ENCODE measurements around the gene ACAP1. TPM values are rescaled to one million over a fixed set of nuclear protein-coding genes. Genes with fewer than 3 reads are reported as not detected.
"Not testable (repeated sequence)": the region's sequence is repeated elsewhere in the genome, so short reads cannot be mapped to it uniquely, and the experiment has no call there.

ACAP1 gene
- total and polyA plus RNA-seq, 4 donors = 4.6 to 18.1 (median 13.8) TPM

DNA sequence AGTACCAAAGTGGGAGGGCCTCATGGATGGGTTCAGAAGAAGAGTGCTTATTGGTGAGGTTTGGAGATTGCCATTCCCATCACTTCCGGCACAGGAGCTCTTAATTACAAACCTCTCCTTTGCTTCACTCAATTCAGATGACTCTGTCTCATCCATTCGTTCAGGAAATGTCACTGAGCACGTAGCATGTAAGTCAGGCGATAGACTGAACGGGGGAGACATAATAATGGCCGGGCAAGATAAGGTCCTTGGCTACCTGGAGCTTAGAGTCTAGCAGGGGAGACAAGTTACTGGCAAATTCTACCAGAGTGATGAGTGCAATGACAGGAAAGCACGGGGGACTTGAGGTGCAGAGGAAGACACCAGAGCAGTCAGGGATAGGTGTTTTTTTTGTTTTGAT lies 29.6 kb downstream of the ACAP1 start:
- H3K4me3 ChIP-seq (ENCODE audit: low read depth, low read length); H3K27ac ChIP-seq (ENCODE audit: low read depth, low read length): not testable (repeated sequence)
- no CpG with 5 or more reads among the region's 7 CpGs for WGBS (ENCODE audit: insufficient coverage)

DNA sequence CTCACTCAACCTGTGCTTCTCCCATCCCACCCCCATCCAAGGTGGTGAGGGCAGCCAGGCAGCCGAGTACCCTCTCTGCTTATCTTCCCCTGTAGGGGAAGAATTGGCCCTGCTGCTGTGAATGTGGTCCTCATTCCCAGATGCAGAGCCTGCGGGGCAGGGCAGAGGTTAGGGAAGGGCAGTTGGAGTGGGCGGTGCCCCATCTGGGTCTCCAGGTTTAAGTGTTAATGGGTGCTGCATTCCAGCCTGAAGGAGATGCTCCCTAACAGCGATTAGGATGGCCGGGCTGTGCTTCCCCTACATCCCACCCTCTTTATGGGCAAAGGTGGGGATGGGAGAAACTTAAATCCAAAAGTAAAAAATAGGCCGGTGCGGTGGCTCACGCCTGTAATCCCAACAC lies 30.8 kb downstream of the ACAP1 start:
- 73% methylated on average over 2 of the region's 8 CpGs for WGBS (ENCODE audit: insufficient coverage)
- DNase-seq (ENCODE audit: low read depth in 4 of 6, low spot score in 6 of 6) = no peak
- H3K4me3 ChIP-seq (ENCODE audit: low read depth, low read length) = no peak overlapping the region
- no peaks in the 10 kb centered on the region for H3K9me3 ChIP-seq (ENCODE audit: control insufficient read depth, insufficient read depth, low read length)
- no peaks in the 10 kb centered on the region for H3K4me1 ChIP-seq (ENCODE audit: control insufficient read depth, insufficient read depth, low read length)
- H3K36me3 ChIP-seq (ENCODE audit: control insufficient read depth, insufficient read depth, low read length) = no peaks in the 10 kb centered on the region
- peaks cover 3% of the 10 kb centered on the region for H3K27me3 ChIP-seq (ENCODE audit: control insufficient read depth, insufficient read depth, low read length)
- H3K27ac ChIP-seq (ENCODE audit: low read depth, low read length) = no peak overlapping the region

More for the DNA sequence above, 29.6 kb downstream of the ACAP1 start:
- not testable (repeated sequence) for H3K9me3 ChIP-seq (ENCODE audit: control insufficient read depth, insufficient read depth, low read length); H3K4me1 ChIP-seq (ENCODE audit: control insufficient read depth, insufficient read depth, low read length); H3K27me3 ChIP-seq (ENCODE audit: control insufficient read depth, insufficient read depth, low read length); H3K36me3 ChIP-seq (ENCODE audit: control insufficient read depth, insufficient read depth, low read length); DNase-seq (ENCODE audit: low read depth in 4 of 6, low spot score in 6 of 6)

DNA sequence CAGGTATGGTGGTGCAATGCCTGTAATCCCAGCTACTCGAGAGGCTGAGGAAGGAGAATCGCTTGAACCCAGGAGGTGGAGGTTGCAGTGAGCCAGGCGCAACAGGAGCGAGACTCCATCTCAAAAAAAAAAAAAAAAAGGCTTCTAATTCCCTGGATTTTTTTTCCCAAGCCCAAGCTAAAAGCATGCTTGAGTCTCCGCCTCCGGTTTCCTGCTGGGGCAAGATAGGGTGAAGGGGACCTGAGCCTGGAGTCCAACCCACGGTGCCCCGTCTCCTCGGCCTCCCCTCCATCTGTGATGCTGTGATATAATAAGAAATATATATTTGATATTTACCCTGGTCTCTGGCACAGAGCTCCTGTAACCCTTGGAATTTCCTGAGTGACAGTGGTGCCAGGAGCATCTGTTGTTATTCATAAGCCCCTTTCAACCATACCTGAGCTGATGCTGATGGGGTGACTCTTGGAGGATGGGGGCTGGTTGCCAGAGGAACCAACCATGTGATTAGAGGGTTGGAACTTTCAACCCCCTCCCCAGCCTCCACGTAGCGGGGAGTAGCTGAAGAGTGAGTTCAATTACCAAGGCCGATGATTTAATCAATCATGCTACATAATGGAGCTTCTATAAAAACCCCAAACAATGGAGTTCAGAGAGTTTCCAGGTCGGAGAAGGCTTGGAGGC lies 31.7 kb downstream of the ACAP1 start:
- H3K27ac ChIP-seq (ENCODE audit: low read depth, low read length) = no peak overlapping the region
- H3K4me1 ChIP-seq (ENCODE audit: control insufficient read depth, insufficient read depth, low read length) = no peaks in the 10 kb centered on the region
- H3K9me3 ChIP-seq (ENCODE audit: control insufficient read depth, insufficient read depth, low read length) = no peaks in the 10 kb centered on the region
- WGBS (ENCODE audit: insufficient coverage) = no CpG with 5 or more reads among the region's 13 CpGs
- H3K27me3 ChIP-seq (ENCODE audit: control insufficient read depth, insufficient read depth, low read length) = peaks cover 3% of the 10 kb centered on the region
- DNase-seq (ENCODE audit: low read depth in 4 of 6, low spot score in 6 of 6) = no peak
- H3K4me3 ChIP-seq (ENCODE audit: low read depth, low read length) = no peak overlapping the region
- no peaks in the 10 kb centered on the region for H3K36me3 ChIP-seq (ENCODE audit: control insufficient read depth, insufficient read depth, low read length)

DNA sequence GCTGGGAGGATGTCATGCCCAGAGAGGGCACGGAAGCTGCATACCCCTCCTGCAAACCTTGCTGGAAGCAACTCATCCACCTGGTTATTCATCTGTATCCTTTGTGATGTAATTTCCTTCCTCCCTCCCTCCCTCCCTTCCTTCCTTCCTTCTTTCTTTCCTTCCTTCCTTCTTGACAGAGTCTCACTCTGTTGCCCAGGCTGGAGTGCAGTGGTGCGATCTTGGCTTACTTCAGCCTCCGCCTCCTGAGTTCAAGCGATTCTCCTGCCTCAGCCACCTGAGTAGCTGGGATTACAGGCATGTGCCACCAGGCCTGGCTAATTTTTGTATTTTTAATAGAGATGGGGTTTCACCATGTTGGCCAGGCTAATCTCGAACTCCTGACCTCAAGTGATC lies 32.3 kb downstream of the ACAP1 start:
- H3K27ac ChIP-seq (ENCODE audit: low read depth, low read length); H3K36me3 ChIP-seq (ENCODE audit: control insufficient read depth, insufficient read depth, low read length); DNase-seq (ENCODE audit: low read depth in 4 of 6, low spot score in 6 of 6); H3K4me3 ChIP-seq (ENCODE audit: low read depth, low read length); H3K27me3 ChIP-seq (ENCODE audit: control insufficient read depth, insufficient read depth, low read length); H3K9me3 ChIP-seq (ENCODE audit: control insufficient read depth, insufficient read depth, low read length); H3K4me1 ChIP-seq (ENCODE audit: control insufficient read depth, insufficient read depth, low read length): not testable (repeated sequence)
- 77% methylated on average over 5 of the region's 5 CpGs for WGBS (ENCODE audit: insufficient coverage)

DNA sequence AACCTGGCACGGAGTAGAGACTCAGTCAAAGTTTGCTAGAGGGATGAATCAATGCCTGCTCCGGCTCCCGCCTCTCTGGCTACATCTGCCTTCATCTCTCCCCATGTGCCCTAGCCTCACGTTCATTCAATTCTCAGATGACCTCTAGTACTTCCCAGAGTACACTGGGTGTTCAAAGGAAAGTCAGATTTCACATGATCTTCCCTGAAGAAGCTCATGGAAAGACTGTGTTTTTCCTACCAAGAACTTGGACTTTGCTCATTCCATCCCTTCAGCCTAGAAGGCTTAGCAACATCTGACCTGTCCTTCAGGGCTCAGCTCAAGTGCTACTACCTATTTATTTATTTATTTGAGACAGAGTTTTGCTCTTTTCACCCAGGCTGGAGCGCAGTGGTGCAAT lies 33.5 kb downstream of the ACAP1 start:
- WGBS (ENCODE audit: insufficient coverage) = 82% methylated on average over 5 of the region's 5 CpGs
- Histone ChIP-seq H3K36me3 (ENCODE audit: control insufficient read depth, insufficient read depth, low read length) (no peaks in the 10 kb centered on the region), H3K4me1 (ENCODE audit: control insufficient read depth, insufficient read depth, low read length) (no peaks in the 10 kb centered on the region), H3K4me3 (ENCODE audit: low read depth, low read length) (no peak overlapping the region), H3K9me3 (ENCODE audit: control insufficient read depth, insufficient read depth, low read length) (no peaks in the 10 kb centered on the region), H3K27ac (ENCODE audit: low read depth, low read length) (no peak overlapping the region), H3K27me3 (ENCODE audit: control insufficient read depth, insufficient read depth, low read length) (peaks cover 3% of the 10 kb centered on the region)
- DNase-seq (ENCODE audit: low read depth in 4 of 6, low spot score in 6 of 6) = no peak

DNA sequence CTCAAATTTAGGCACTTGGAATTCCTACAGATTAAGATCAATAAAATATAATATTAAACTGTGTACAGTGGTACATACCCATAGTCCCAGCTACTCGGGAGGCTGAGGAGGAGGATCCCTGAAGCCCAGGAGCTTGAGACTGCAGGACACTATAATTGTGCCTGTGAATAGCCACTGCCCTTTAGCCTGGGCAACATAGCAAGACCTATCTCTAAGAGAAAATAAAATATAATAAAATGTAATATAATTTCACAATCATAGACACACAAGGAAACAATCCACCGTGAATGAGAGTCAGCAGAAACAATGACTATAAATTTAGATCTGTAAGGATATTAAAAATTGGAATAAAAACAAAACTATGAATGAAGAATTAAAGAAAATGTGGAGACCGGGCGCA lies 34.5 kb downstream of the ACAP1 start:
- no CpG with 5 or more reads among the region's 4 CpGs for WGBS (ENCODE audit: insufficient coverage)

DNA sequence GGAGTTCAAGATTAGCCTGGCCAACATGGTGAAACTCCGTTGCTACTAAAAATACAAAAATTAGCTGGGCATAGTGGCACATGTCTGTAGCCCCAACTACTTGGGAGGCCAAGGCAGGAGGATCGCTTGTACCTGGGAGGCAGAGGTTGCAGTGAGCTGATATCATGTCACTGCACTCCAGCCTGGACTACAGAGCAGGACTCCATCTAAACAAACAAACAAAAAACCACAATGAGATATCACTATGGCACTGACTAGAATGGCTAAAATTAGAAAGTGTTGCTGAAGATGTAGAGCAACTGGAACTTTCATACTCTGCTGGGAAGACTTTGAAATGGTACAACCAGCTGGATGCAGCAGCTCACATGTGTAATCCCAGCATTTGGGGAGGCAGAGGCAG lies 38.0 kb downstream of the ACAP1 start:
- no peak for DNase-seq (ENCODE audit: low read depth in 4 of 6, low spot score in 6 of 6)
- no peaks in the 10 kb centered on the region for H3K4me1 ChIP-seq (ENCODE audit: control insufficient read depth, insufficient read depth, low read length)
- no peak overlapping the region for H3K4me3 ChIP-seq (ENCODE audit: low read depth, low read length)
- no peaks in the 10 kb centered on the region for H3K36me3 ChIP-seq (ENCODE audit: control insufficient read depth, insufficient read depth, low read length)
- 94% methylated on average over 2 of the region's 2 CpGs for WGBS (ENCODE audit: insufficient coverage)
- no peaks in the 10 kb centered on the region for H3K9me3 ChIP-seq (ENCODE audit: control insufficient read depth, insufficient read depth, low read length)
- no peak overlapping the region for H3K27ac ChIP-seq (ENCODE audit: low read depth, low read length)
- H3K27me3 ChIP-seq (ENCODE audit: control insufficient read depth, insufficient read depth, low read length) = peaks cover 6% of the 10 kb centered on the region

More for the DNA sequence above, 34.5 kb downstream of the ACAP1 start:
- Histone ChIP-seq H3K36me3 (ENCODE audit: control insufficient read depth, insufficient read depth, low read length) (no peaks in the 10 kb centered on the region), H3K4me1 (ENCODE audit: control insufficient read depth, insufficient read depth, low read length) (no peaks in the 10 kb centered on the region), H3K27ac (ENCODE audit: low read depth, low read length) (no peak overlapping the region), H3K4me3 (ENCODE audit: low read depth, low read length) (no peak overlapping the region), H3K9me3 (ENCODE audit: control insufficient read depth, insufficient read depth, low read length) (no peaks in the 10 kb centered on the region), H3K27me3 (ENCODE audit: control insufficient read depth, insufficient read depth, low read length) (peaks cover 3% of the 10 kb centered on the region)
- no peak for DNase-seq (ENCODE audit: low read depth in 4 of 6, low spot score in 6 of 6)

DNA sequence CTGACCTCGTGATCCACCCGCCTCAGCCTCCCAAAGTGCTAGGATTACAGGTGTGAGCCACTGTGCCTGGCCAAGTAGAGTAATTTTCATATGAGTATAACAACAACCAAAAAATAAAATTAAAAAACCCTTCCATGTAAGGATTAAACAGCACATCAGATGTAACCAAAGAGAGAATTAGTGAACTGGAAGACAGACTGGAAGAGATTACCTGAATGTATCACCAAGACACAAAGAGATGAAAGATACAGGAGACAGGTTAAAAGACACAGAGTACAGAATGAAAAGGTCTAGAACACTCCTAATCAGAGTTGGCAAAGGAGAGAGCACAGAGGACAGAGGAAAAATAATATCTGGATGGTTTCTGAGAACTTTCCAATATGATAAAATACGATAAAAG lies 42.8 kb downstream of the ACAP1 start:
- H3K27me3 ChIP-seq (ENCODE audit: control insufficient read depth, insufficient read depth, low read length) = peaks cover 48% of the 10 kb centered on the region
- no peak for DNase-seq (ENCODE audit: low read depth in 4 of 6, low spot score in 6 of 6)
- H3K27ac ChIP-seq (ENCODE audit: low read depth, low read length) = no peak overlapping the region
- no peak overlapping the region for H3K4me3 ChIP-seq (ENCODE audit: low read depth, low read length)
- peaks cover 29% of the 10 kb centered on the region for H3K4me1 ChIP-seq (ENCODE audit: control insufficient read depth, insufficient read depth, low read length)
- no CpG with 5 or more reads among the region's 3 CpGs for WGBS (ENCODE audit: insufficient coverage)
- H3K36me3 ChIP-seq (ENCODE audit: control insufficient read depth, insufficient read depth, low read length) = peaks cover 2% of the 10 kb centered on the region
- H3K9me3 ChIP-seq (ENCODE audit: control insufficient read depth, insufficient read depth, low read length) = no peaks in the 10 kb centered on the region

DNA sequence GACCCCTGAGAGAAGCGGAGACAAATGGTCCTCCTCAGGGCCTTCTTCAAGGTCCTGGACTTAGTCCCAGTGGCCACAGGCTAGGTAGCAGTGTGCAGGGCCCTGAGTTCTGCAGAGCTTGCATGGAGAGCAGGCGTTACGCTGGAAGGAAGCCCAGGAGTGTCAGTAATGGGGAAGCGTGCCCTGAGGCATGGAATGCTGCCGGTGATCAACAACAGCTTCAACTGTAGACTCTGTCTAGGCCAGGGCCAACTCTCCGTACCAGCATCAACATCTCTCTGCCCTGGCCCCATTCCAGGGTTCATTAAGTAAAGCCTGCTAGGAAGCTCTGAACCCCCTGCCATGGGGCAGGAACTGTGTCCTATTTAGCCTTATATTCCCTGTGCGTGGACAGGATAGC lies 44.0 kb downstream of the ACAP1 start:
- Histone ChIP-seq H3K9me3 (ENCODE audit: control insufficient read depth, insufficient read depth, low read length) (no peaks in the 10 kb centered on the region), H3K4me1 (ENCODE audit: control insufficient read depth, insufficient read depth, low read length) (peaks cover 36% of the 10 kb centered on the region), H3K4me3 (ENCODE audit: low read depth, low read length) (no peak overlapping the region), H3K27ac (ENCODE audit: low read depth, low read length) (no peak overlapping the region), H3K27me3 (ENCODE audit: control insufficient read depth, insufficient read depth, low read length) (peaks cover 55% of the 10 kb centered on the region), H3K36me3 (ENCODE audit: control insufficient read depth, insufficient read depth, low read length) (peaks cover 2% of the 10 kb centered on the region)
- DNase-seq (ENCODE audit: low read depth in 4 of 6, low spot score in 6 of 6) = peak in 2 of 6 donors; percentile 53 to 80
- 42% methylated on average over 7 of the region's 7 CpGs for WGBS (ENCODE audit: insufficient coverage)

DNA sequence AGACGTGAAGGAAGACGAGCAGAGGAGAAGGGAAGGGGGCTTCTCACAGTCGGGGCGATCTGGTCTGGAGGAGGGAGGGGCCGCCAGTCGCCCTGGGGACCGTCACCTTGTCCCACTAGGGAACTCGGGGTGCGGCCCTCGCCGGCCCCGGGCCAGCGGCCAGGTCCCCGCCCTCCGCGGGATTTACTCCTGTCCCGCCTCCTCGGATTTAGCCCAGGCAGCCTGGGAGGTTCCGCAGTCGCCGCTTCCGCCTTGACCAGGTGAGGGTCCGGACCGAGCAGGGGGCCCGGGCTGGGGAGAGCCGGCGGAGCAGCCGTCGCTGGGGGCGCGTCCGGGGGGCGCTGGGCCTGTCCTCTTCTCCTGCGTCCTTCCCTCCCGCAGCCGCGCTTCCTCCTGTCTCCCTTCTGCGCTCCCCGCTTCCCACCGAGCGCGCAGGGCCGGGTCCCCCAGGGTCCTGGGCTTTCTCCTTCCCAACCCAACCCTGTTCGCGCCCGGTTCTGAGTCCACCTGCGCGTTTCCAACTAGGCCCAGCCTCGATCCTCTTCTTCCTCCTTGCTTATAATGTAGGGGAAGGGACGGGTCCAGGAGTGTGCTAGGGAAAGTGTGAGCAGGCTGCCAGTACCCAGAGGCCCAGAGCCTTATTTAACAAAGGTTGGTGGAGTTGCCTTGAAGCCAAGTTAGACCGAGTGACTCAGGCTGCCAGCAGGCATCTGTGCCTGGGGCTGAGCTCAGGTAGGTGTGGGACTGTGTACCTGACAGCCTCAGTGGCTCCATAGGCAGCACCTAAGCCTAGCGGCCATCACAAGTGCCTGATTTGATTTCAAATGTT lies 44.7 kb downstream of the ACAP1 start, which contains the start of gene TNK1:
TNK1 (plus strand) TSS at position 235 of the 829 bp plus-strand sequence. CDS start 1,838 bp downstream, outside the sequence.
- H3K4me1 ChIP-seq (ENCODE audit: control insufficient read depth, insufficient read depth, low read length) = peaks cover 36% of the 10 kb centered on the region
- H3K27ac ChIP-seq (ENCODE audit: low read depth, low read length) = no peak within 1 kb of the TSS
- DNase-seq (ENCODE audit: low read depth in 4 of 6, low spot score in 6 of 6) = no peak
- 1% methylated on average over 45 of the region's 52 CpGs for WGBS (ENCODE audit: insufficient coverage)
- H3K27me3 ChIP-seq (ENCODE audit: control insufficient read depth, insufficient read depth, low read length) = peaks cover 55% of the 10 kb centered on the region
- no peaks in the 10 kb centered on the region for H3K9me3 ChIP-seq (ENCODE audit: control insufficient read depth, insufficient read depth, low read length)
- peaks cover 3% of the 10 kb centered on the region for H3K36me3 ChIP-seq (ENCODE audit: control insufficient read depth, insufficient read depth, low read length)
- H3K4me3 ChIP-seq (ENCODE audit: low read depth, low read length) = no peak within 1 kb of the TSS
